ENCODE results near the gene VOPP1. TPM values are rescaled to one million over a fixed set of nuclear protein-coding genes. Genes with fewer than 3 reads are reported as not detected.
A peak's percentile ranks its signal among the peaks of the same experiment; 100 is the strongest.

The VOPP1 gene
- total RNA-seq, 2 donors from 2014 or later: 70.3 to 73.4 TPM

DNA sequence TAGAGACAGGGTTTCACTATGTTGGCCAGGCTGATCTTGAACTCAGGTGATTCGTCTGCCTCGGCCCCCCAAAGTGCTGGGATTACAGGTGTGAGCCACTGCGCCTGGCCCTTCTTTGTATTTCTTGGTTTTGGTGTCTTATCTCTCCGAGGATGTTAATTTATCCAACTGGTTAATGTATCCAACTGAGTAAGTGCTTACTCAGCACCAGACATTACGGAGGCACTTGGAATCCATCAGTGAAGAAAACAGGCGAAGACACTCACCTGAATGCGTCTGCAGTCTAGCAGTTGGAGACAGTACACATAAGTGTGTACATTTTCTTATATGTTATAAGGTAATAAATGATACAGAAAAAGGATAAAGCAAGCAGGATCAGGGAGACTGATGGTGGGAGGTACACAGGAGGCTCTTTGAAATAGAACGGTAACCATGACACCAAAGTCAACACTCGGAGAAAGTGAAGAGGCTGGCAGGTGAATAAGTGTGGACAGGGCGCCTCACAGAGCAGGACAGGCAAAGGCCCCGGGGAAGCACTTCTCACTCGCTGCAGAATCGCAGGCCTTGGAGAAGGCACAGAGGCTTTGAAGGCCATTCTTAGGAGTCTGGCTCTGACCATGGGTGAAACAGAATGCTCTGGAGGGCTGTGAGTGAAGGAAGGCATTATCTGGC is 134.1 kb downstream of the VOPP1 start:
- Histone ChIP-seq H3K9ac (ENCODE audit: low read depth in 2 of 2, low read length in 2 of 2) (no peak overlapping the region), H3K36me3 (no peaks in the 10 kb centered on the region), H3K27ac (no peak overlapping the region), H3K4me3 (no peak overlapping the region), H3K4me1 (no peaks in the 10 kb centered on the region), H3K27me3 (no peaks in the 10 kb centered on the region), H3K9me3 (no peaks in the 10 kb centered on the region)
- TF ChIP-seq, protein P1, sequence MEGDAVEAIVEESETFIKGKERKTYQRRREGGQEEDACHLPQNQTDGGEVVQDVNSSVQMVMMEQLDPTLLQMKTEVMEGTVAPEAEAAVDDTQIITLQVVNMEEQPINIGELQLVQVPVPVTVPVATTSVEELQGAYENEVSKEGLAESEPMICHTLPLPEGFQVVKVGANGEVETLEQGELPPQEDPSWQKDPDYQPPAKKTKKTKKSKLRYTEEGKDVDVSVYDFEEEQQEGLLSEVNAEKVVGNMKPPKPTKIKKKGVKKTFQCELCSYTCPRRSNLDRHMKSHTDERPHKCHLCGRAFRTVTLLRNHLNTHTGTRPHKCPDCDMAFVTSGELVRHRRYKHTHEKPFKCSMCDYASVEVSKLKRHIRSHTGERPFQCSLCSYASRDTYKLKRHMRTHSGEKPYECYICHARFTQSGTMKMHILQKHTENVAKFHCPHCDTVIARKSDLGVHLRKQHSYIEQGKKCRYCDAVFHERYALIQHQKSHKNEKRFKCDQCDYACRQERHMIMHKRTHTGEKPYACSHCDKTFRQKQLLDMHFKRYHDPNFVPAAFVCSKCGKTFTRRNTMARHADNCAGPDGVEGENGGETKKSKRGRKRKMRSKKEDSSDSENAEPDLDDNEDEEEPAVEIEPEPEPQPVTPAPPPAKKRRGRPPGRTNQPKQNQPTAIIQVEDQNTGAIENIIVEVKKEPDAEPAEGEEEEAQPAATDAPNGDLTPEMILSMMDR (IDR thresholded peaks at IDR 0.05): no peak
- intact Hi-C loops (cut with DNase I): no loop called here
- no peak for DNase-seq

DNA sequence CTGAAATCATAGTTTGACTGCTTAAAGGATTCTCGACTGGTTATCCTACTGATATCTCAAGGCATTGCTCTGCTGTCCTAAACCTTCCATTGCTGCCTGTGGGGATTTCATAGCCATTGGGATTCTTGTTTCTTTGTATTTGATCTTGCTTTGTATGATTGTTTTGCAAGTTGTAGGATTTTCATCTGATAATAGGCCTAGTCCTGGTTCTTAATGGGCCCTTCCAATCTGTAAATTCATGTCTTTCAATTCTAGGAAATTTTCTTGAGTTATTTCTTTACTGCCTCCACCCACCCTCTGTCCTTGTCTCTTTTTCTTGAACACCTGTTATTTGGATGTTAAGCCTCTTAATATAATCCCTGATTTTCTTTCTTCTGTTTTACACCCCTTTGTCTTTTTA is 134.9 kb downstream of the VOPP1 start:
- no peaks in the 10 kb centered on the region for H3K27me3 ChIP-seq
- no peak overlapping the region for H3K27ac ChIP-seq
- no peaks in the 10 kb centered on the region for H3K9me3 ChIP-seq
- TF ChIP-seq, protein P1 (IDR thresholded peaks at IDR 0.05): no peak
- intact Hi-C loops (cut with DNase I): no loop called here
- H3K9ac ChIP-seq (ENCODE audit: low read depth in 2 of 2, low read length in 2 of 2): no peak overlapping the region
- no peak for DNase-seq
- H3K36me3 ChIP-seq: no peaks in the 10 kb centered on the region
- no peaks in the 10 kb centered on the region for H3K4me1 ChIP-seq
- no peak overlapping the region for H3K4me3 ChIP-seq

DNA sequence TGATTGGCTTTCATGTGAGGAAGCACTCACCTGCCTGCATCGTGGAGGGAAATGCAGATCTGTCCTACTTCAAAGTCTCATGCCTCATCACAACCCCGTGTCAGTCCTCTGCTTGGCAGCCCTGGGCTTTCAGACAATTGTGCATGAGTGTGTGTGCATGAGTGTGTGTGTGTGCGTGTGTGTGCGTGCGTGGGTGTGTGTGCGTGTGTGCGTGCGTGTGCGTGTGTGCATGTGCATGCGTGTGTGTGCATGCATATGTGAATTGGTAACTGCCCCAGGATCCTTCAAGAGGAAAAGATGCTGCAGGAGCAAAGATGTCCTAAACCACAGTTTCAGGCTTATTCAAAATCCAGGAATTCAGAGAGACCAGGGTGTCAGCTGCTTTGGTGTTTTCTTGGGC is 135.8 kb downstream of the VOPP1 start:
- Histone ChIP-seq H3K36me3 (no peaks in the 10 kb centered on the region), H3K27me3 (no peaks in the 10 kb centered on the region), H3K27ac (no peak overlapping the region), H3K9ac (ENCODE audit: low read depth in 2 of 2, low read length in 2 of 2) (no peak overlapping the region), H3K9me3 (no peaks in the 10 kb centered on the region), H3K4me1 (peaks cover 3% of the 10 kb centered on the region), H3K4me3 (no peak overlapping the region)
- no peak for DNase-seq
- TF ChIP-seq, protein P1 (IDR thresholded peaks at IDR 0.05): no peak
- intact Hi-C loops (cut with DNase I): no loop called here

DNA sequence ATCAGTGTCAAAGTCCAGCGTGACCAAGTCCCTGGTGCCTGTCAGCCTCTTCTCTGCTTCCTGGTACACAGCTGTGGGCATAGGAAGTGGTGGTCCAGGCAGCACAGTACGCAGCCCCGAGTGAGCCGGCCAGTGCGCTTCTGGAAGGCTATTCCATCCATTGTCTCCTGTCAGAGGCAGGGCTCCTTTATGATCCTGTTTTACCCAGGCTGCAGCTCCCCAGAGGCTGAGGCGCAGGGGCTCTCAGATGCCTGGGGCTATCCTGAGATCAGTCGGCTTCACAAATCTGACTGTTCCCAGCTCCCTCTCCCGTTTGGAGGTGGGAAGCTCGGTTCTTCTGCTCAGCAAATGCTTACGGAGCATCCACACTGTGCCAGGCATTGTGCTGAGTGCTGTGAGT is 136.8 kb downstream of the VOPP1 start:
- H3K27ac ChIP-seq: no peak overlapping the region
- H3K4me1 ChIP-seq: peaks cover 5% of the 10 kb centered on the region
- no peak overlapping the region for H3K4me3 ChIP-seq
- no peak for DNase-seq
- H3K36me3 ChIP-seq: no peaks in the 10 kb centered on the region
- no peaks in the 10 kb centered on the region for H3K9me3 ChIP-seq
- intact Hi-C loops (cut with DNase I): no loop called here
- no peak overlapping the region for H3K9ac ChIP-seq (ENCODE audit: low read depth in 2 of 2, low read length in 2 of 2)
- no peaks in the 10 kb centered on the region for H3K27me3 ChIP-seq
- TF ChIP-seq, protein P1 (IDR thresholded peaks at IDR 0.05): no peak

DNA sequence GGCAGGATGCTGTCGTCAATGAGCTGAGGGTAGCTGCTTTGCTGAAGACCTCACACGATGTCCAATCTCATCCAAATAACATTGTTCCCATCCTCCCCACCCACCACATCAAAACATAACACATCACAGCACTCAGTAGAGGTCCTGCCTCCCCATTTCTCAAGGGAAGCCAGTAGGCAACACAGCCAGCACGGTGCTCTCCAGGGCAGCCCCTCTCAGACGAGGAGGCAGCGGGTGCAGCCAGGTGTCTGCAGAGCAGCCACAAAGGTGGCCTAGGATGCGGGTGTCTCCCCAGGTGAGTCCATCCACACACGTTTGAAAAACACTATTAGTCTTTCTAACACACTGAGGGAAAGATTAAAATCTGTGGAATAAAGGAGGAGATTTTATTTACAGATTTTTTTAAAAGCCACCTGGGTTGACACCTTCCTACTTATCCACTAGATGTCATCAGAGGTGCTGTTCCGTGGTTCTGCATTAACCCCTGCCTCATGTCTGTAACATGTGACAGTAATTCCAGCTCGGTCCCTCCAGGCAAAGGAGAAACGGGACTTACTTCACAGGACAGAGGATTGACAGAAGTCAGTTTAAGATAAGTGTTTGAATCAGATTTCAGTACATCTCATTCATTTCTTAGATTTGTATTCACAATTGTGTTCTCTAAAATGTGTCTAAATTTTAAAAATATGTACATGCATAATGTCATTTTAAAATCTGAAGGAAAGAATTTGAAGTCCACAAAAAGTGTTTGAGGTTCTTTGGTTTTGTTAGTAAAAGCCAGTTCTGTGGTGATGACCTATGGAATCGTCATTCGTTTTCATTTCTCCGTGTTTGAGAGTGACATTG is 139.1 kb downstream of the VOPP1 start:
- H3K4me1 ChIP-seq: peaks cover 5% of the 10 kb centered on the region
- intact Hi-C loops (cut with DNase I): loop anchor here (5.0 kb wide), 1 partner anchor 164 kb away; no protein-coding TSS in a partner anchor
- TF ChIP-seq, protein P1 (IDR thresholded peaks at IDR 0.05): peak; percentile 56
- no peaks in the 10 kb centered on the region for H3K9me3 ChIP-seq
- H3K27me3 ChIP-seq: no peaks in the 10 kb centered on the region
- H3K27ac ChIP-seq: no peak overlapping the region
- H3K9ac ChIP-seq (ENCODE audit: low read depth in 2 of 2, low read length in 2 of 2): peak overlapping the region in 1 of 2 donors; percentile 7
- no peaks in the 10 kb centered on the region for H3K36me3 ChIP-seq
- no peak for DNase-seq
- H3K4me3 ChIP-seq: no peak overlapping the region
